K562 (cell line): ENCODE results near the gene DUSP19. TPM values are rescaled to one million over a fixed set of nuclear protein-coding genes. Genes with fewer than 3 reads are reported as not detected.

Source experiments
- ARNT ChIP-seq, 2 experiments: fragments of 450-650 bp; IDR thresholded peaks; 2 replicates each; pipeline ENCODE4 v1.6.1; 2016; ENCODE audit warnings: mild to moderate bottlenecking in 1 of 2
- CBFB ChIP-seq: sonication (generic); formaldehyde crosslinking; IDR thresholded peaks from 2 replicates; pipeline ENCODE4 v1.4.0; 2020; ENCODE audit warnings: mild to moderate bottlenecking, missing genetic modification reagents
- CTBP1 ChIP-seq: fragments of 450-650 bp; IDR thresholded peaks from 2 replicates; pipeline ENCODE4 v1.6.1; 2016; ENCODE audit warnings: borderline replicate concordance
- ERF ChIP-seq: fragments of 450-650 bp; formaldehyde crosslinking; IDR thresholded peaks from 2 replicates; pipeline ENCODE4 v1.4.0; 2020; ENCODE audit warnings: mild to moderate bottlenecking, mixed read lengths
- GATAD2A ChIP-seq: fragments of 450-650 bp; IDR thresholded peaks from 2 replicates; pipeline ENCODE4 v1.6.1; 2017
- HDAC8 ChIP-seq: fragments of 450-650 bp; IDR thresholded peaks from 2 replicates; pipeline ENCODE4 v1.6.1; 2016; ENCODE audit warnings: mild to moderate bottlenecking, missing genetic modification characterization, moderate library complexity, missing compliant biosample characterization
- MYC ChIP-seq, 2 experiments: fragments of 250-450 bp in 1 of 2; sonication (Bioruptor Pico) in 1 of 2; IDR thresholded peaks; 2 replicates each; pipeline versions ENCODE4 v1.5.1 to v1.6.1; 2012 to 2021; ENCODE audit warnings: low read depth in 2 of 2, borderline replicate concordance in 1 of 2, improper control_type of control experiment in 1 of 2, low read length in 1 of 2, mild to moderate bottlenecking in 1 of 2, moderate library complexity in 1 of 2
- SIN3A ChIP-seq, 2 experiments: fragments of 150-350 bp in 1 of 2; IDR thresholded peaks; 2 replicates each; pipeline ENCODE4 v1.6.1; 2011 to 2016; ENCODE audit warnings: borderline replicate concordance in 2 of 2, low read depth in 2 of 2, low read length in 2 of 2, mild to moderate bottlenecking in 2 of 2, moderate library complexity in 2 of 2; ENCODE audit not compliant: control insufficient read depth in 1 of 2
- SNRNP70 ChIP-seq: fragments of 200-400 bp; formaldehyde crosslinking; optimal IDR thresholded peaks from 2 replicates; pipeline ENCODE3; 2017; ENCODE audit warnings: low read depth, low read length
- SRSF3 ChIP-seq: fragments of 200-400 bp; formaldehyde crosslinking; IDR thresholded peaks from 2 replicates; pipeline ENCODE4 v1.6.1; 2016; ENCODE audit warnings: mild to moderate bottlenecking, low read length, moderate library complexity; ENCODE audit not compliant: insufficient read depth
- SUPT5H ChIP-seq: fragments of 450-650 bp; IDR thresholded peaks from 2 replicates; pipeline ENCODE4 v1.6.1; 2016
- TAF9B ChIP-seq: fragments of 450-650 bp; IDR thresholded peaks from 2 replicates; pipeline ENCODE4 v1.6.1; 2018; ENCODE audit warnings: mild to moderate bottlenecking; ENCODE audit not compliant: partially characterized antibody
- TCF7 ChIP-seq: sonication (generic); IDR thresholded peaks from 2 replicates; pipeline ENCODE4 v1.6.1; 2016; ENCODE audit warnings: antibody characterized with exemption, borderline replicate concordance
- TEAD2 ChIP-seq: fragments of 450-650 bp; IDR thresholded peaks from 2 replicates; pipeline ENCODE4 v1.6.1; 2016; ENCODE audit warnings: missing genetic modification characterization, control low read depth, missing compliant biosample characterization
- ZBTB1 ChIP-seq: sonication (generic); formaldehyde crosslinking; IDR thresholded peaks from 2 replicates; pipeline ENCODE4 v1.8.1; 2023; ENCODE audit warnings: missing genetic modification reagents, low read depth, mild to moderate bottlenecking, borderline replicate concordance
- ZFP30 ChIP-seq: fragments of 250-450 bp; sonication (Bioruptor Pico); IDR thresholded peaks from 2 replicates; pipeline ENCODE4 v1.8.0; 2022; ENCODE audit warnings: moderate library complexity, mild to moderate bottlenecking, inconsistent platforms, borderline replicate concordance
- polyA plus RNA-seq, 8 experiments: library from polyadenylated mRNA; depleted of rRNA in 4 of 8; stranded (reverse) in 5 of 8; unstranded in 3 of 8; fragments of >200 nt; fragmentation: Nextera tagmentation in 2 of 8; fragmentation: Illumina TruSeq in 1 of 8; extraction: Ambion mirVana in 2 of 8; extraction: Trizol in 1 of 8; gene quantifications; 2 replicates each; pipeline versions ENCODE4 v1.2.1 to v1.2.3, GENCODE V29; 2011 to 2014; ENCODE audit warnings: inconsistent platforms in 1 of 8, missing spikeins in 1 of 8
- total RNA-seq, 7 experiments: library from RNA; depleted of rRNA in 6 of 7; stranded (reverse); fragments of >200 nt in 6 of 7; fragmentation: Illumina TruSeq in 2 of 7; extraction: Trizol in 2 of 7; gene quantifications; 2 replicates each; pipeline versions ENCODE4 v1.2.1 to v1.2.3, GENCODE V29; 2011 to 2021; ENCODE audit warnings: low replicate concordance in 1 of 7
- TF ChIP-seq, protein P1 (sequence below), 2 experiments: fragments of 450-650 bp; formaldehyde crosslinking in 1 of 2; IDR thresholded peaks; 2 replicates each; pipeline versions ENCODE4 v1.4.0 to v1.6.1; 2014 to 2020; ENCODE audit warnings: mild to moderate bottlenecking in 2 of 2, borderline replicate concordance in 1 of 2, low read depth in 1 of 2
- TF ChIP-seq, protein P2 (sequence below): sonication (generic); formaldehyde crosslinking; IDR thresholded peaks from 2 replicates; pipeline ENCODE4 v1.8.1; 2023; ENCODE audit warnings: mild to moderate bottlenecking, missing genetic modification reagents

The DUSP19 gene
- total and polyA plus RNA-seq, 9 of the 15 experiments (the other 6 are each of a cell fraction or from before 2014, with no cell fraction given): 1.6 to 6.3 (median 3.1) TPM

DNA sequence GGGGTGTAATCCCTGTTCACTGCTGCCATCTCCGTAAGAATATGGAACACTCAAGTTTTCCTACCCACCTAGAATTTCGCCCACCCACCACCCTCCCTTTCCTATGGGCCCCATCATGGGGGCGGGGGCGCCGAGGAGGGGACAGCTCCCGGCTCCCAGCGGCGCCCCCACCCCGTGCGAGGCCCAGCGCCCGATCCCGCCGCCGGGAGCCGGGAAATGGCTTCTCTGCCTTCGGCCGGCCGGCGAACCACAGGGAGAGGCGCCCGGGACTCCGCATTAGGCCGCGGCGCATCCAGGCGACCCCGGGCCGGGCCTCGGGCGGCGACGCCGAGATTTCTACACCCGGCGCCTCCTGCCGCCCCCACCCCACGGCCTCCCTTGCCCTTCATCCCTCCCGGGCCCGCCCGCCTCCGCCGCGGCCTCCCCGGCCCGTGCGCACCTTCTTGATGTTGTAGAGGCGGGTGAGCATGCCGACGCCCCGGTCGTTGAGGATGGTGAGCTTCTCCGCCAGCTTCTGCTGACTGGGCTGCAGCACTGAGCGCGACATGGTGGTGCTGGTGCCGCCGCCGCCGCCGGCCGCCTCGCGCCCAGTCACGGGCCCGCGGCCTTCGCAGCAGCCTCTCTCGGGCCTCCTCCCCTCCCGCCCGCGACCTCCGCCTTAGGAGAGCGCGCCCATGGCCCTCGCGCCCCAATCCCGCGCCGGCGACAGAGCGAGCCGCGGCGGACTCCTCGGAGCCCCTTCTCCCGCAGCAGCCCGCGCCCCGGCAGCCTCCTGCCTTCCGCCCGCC is 40.8 kb upstream of the DUSP19 start (continued):
- TF ChIP-seq MYC (IDR thresholded peaks at IDR 0.05; ENCODE audit: low read depth, low read length): no peak
- no peak for TF ChIP-seq MYC (CRISPR knock-in tag; IDR thresholded peaks at IDR 0.05; ENCODE audit: borderline replicate concordance, low read depth)
- TF ChIP-seq CBFB (CRISPR knock-in tag): no peak
- TF ChIP-seq SNRNP70: no peak
- no peak for TF ChIP-seq HDAC8 (tag)
- no peak for TF ChIP-seq CTBP1
- no peak for TF ChIP-seq TEAD2 (tag)
- TF ChIP-seq, protein P1, sequence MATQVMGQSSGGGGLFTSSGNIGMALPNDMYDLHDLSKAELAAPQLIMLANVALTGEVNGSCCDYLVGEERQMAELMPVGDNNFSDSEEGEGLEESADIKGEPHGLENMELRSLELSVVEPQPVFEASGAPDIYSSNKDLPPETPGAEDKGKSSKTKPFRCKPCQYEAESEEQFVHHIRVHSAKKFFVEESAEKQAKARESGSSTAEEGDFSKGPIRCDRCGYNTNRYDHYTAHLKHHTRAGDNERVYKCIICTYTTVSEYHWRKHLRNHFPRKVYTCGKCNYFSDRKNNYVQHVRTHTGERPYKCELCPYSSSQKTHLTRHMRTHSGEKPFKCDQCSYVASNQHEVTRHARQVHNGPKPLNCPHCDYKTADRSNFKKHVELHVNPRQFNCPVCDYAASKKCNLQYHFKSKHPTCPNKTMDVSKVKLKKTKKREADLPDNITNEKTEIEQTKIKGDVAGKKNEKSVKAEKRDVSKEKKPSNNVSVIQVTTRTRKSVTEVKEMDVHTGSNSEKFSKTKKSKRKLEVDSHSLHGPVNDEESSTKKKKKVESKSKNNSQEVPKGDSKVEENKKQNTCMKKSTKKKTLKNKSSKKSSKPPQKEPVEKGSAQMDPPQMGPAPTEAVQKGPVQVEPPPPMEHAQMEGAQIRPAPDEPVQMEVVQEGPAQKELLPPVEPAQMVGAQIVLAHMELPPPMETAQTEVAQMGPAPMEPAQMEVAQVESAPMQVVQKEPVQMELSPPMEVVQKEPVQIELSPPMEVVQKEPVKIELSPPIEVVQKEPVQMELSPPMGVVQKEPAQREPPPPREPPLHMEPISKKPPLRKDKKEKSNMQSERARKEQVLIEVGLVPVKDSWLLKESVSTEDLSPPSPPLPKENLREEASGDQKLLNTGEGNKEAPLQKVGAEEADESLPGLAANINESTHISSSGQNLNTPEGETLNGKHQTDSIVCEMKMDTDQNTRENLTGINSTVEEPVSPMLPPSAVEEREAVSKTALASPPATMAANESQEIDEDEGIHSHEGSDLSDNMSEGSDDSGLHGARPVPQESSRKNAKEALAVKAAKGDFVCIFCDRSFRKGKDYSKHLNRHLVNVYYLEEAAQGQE (IDR thresholded peaks at IDR 0.05; ENCODE audit: borderline replicate concordance): no peak
- TF ChIP-seq, protein P1 (CRISPR knock-in tag; IDR thresholded peaks at IDR 0.05; ENCODE audit: low read depth): no peak
- TF ChIP-seq SIN3A (IDR thresholded peaks at IDR 0.05; ENCODE audit: borderline replicate concordance in 2 of 2, control insufficient read depth in 1 of 2, low read depth in 2 of 2, low read length in 2 of 2): 0 out of 4 replicates have a peak, but pooled peaks of 1 of the 2 experiments have one; percentile 15
- no peak for TF ChIP-seq GATAD2A
- no peak for TF ChIP-seq SRSF3
- TF ChIP-seq TAF9B: no peak
- no peak for TF ChIP-seq ZBTB1 (CRISPR knock-in tag)
- TF ChIP-seq, protein P2, sequence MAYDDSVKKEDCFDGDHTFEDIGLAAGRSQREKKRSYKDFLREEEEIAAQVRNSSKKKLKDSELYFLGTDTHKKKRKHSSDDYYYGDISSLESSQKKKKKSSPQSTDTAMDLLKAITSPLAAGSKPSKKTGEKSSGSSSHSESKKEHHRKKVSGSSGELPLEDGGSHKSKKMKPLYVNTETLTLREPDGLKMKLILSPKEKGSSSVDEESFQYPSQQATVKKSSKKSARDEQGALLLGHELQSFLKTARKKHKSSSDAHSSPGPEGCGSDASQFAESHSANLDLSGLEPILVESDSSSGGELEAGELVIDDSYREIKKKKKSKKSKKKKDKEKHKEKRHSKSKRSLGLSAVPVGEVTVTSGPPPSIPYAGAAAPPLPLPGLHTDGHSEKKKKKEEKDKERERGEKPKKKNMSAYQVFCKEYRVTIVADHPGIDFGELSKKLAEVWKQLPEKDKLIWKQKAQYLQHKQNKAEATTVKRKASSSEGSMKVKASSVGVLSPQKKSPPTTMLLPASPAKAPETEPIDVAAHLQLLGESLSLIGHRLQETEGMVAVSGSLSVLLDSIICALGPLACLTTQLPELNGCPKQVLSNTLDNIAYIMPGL (CRISPR knock-in tag): no peak; the same call in 1 of the 2 replicates
- TF ChIP-seq ZFP30: no peak
- TF ChIP-seq SUPT5H: no peak
- TF ChIP-seq TCF7: no peak; the same call in 1 of the 2 replicates
- TF ChIP-seq ERF (CRISPR knock-in tag): no peak
- TF ChIP-seq ARNT (IDR thresholded peaks at IDR 0.05): no peak
